ENCODE results near the gene SCN9A.

- TF ChIP-seq POLR2A (IDR thresholded peaks at IDR 0.05): no peak
- TF ChIP-seq, protein P1, sequence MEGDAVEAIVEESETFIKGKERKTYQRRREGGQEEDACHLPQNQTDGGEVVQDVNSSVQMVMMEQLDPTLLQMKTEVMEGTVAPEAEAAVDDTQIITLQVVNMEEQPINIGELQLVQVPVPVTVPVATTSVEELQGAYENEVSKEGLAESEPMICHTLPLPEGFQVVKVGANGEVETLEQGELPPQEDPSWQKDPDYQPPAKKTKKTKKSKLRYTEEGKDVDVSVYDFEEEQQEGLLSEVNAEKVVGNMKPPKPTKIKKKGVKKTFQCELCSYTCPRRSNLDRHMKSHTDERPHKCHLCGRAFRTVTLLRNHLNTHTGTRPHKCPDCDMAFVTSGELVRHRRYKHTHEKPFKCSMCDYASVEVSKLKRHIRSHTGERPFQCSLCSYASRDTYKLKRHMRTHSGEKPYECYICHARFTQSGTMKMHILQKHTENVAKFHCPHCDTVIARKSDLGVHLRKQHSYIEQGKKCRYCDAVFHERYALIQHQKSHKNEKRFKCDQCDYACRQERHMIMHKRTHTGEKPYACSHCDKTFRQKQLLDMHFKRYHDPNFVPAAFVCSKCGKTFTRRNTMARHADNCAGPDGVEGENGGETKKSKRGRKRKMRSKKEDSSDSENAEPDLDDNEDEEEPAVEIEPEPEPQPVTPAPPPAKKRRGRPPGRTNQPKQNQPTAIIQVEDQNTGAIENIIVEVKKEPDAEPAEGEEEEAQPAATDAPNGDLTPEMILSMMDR (IDR thresholded peaks at IDR 0.05): no peak
These were observed 136.2 kb downstream of the SCN9A start for GRCh38 chr2:166239548-166239947.
